ENCODE measurements around the gene AMIGO3.

The AMIGO3 gene

GRCh38 chr3:49671291-49672288 lies 47.9 kb downstream of the AMIGO3 start:
- in situ Hi-C loops (cut with MboI; ENCODE audit: low sequenced_read_pairs) = loop anchor here (25.0 kb wide), 1 partner anchor 134 kb away; no protein-coding TSS in a partner anchor

- in situ Hi-C loops (cut with MboI; ENCODE audit: low sequenced_read_pairs) = loop anchor here (25.0 kb wide), 1 partner anchor 134 kb away; no protein-coding TSS in a partner anchor
Measured at GRCh38 chr3:49670940-49671290, 48.6 kb downstream of the AMIGO3 start.

GRCh38 chr3:49669352-49669751 lies 50.1 kb downstream of the AMIGO3 start:
- in situ Hi-C loops (cut with MboI; ENCODE audit: low sequenced_read_pairs) = loop anchor here (25.0 kb wide), 1 partner anchor 132 kb away; no protein-coding TSS in a partner anchor

- in situ Hi-C loops (cut with MboI; ENCODE audit: low sequenced_read_pairs) = loop anchor here (25.0 kb wide), 1 partner anchor 132 kb away; no protein-coding TSS in a partner anchor
Measured at GRCh38 chr3:49668861-49669260, 50.6 kb downstream of the AMIGO3 start.

GRCh38 chr3:49668414-49668797 lies 51.1 kb downstream of the AMIGO3 start:
- in situ Hi-C loops (cut with MboI; ENCODE audit: low sequenced_read_pairs) = loop anchor here (25.0 kb wide), 1 partner anchor 131 kb away; no protein-coding TSS in a partner anchor

- in situ Hi-C loops (cut with MboI; ENCODE audit: low sequenced_read_pairs) = loop anchor here (25.0 kb wide), 1 partner anchor 131 kb away; no protein-coding TSS in a partner anchor
Measured at GRCh38 chr3:49667701-49668413, 51.6 kb downstream of the AMIGO3 start.
